Epithelial cell of proximal tubule (primary cell): Measurements from ENCODE around the gene INTS1. TPM values are rescaled to one million over a fixed set of nuclear protein-coding genes. Genes with fewer than 3 reads are reported as not detected.

Experiments used
- DNase-seq: peaks from one replicate; pipeline ENCODE4 v3.0.0-alpha.2; 2011; ENCODE audit warnings: low read depth
- H3K4me3 ChIP-seq: 2 replicates; pipeline ENCODE4 v1.5.1; 2011; ENCODE audit warnings: low read depth, mild to moderate bottlenecking, low read length
- total RNA-seq: library from RNA; depleted of rRNA; stranded (reverse); fragments of >200 nt; gene quantifications from 2 replicates; pipeline ENCODE4 v1.2.3, GENCODE V29; 2015
- TF ChIP-seq, protein P1 (sequence below): conservative IDR thresholded peaks from 2 replicates; pipeline ENCODE4 v1.5.1; 2012; ENCODE audit warnings: low read depth, mild to moderate bottlenecking, low read length

The INTS1 gene
- total RNA-seq, 1 donor from 2014 or later, result 88.2 TPM

DNA sequence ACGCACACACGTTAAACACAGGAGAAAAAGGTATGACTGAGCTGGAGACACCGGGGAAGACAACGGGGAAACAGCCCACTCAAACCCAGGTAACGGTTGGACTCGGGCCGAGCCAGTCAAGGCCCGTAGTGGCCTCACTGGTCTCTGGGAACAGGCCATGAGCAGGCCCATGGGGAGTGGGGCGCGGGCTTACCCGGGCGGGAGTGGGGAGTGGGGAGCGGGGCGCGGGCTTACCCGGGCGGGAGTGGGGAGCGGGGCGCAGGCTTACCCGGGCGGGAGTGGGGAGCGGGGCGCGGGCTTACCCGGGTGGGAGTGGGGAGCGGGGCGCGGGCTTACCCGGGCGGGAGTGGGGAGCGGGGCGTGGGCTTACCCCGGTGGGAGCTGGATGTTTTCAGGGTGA is 11.5 kb downstream of the INTS1 start:
- TF ChIP-seq, protein P1, sequence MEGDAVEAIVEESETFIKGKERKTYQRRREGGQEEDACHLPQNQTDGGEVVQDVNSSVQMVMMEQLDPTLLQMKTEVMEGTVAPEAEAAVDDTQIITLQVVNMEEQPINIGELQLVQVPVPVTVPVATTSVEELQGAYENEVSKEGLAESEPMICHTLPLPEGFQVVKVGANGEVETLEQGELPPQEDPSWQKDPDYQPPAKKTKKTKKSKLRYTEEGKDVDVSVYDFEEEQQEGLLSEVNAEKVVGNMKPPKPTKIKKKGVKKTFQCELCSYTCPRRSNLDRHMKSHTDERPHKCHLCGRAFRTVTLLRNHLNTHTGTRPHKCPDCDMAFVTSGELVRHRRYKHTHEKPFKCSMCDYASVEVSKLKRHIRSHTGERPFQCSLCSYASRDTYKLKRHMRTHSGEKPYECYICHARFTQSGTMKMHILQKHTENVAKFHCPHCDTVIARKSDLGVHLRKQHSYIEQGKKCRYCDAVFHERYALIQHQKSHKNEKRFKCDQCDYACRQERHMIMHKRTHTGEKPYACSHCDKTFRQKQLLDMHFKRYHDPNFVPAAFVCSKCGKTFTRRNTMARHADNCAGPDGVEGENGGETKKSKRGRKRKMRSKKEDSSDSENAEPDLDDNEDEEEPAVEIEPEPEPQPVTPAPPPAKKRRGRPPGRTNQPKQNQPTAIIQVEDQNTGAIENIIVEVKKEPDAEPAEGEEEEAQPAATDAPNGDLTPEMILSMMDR, result no peak
- H3K4me3 ChIP-seq, result no peak overlapping the region
- DNase-seq, result no peak

- no peak overlapping the region for H3K4me3 ChIP-seq
- TF ChIP-seq, protein P1, result no peak
- DNase-seq, result no peak
Observed at GRCh38 chr7:1492221-1492620, 12.0 kb downstream of the INTS1 start.

DNA sequence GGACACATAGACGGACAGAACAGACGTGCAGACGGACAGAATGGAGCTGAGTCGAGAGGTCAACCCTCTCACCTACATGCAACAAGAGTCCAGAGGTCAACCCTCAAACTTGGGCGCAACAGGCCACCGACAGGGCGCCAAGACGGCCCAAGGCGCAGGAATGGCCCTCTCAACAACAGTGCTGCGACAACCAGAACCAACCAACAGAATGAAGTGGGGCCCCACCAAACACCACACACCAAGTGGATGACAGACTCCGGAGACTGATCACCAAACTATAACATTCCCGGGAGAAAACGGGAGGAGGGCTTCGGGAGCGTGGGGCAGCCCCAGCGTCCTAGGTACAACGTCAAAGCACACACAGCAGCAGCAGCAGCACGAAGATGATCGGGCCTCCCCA is 13.4 kb downstream of the INTS1 start:
- TF ChIP-seq, protein P1, result no peak
- no peak for DNase-seq
- H3K4me3 ChIP-seq, result no peak overlapping the region

GRCh38 chr7:1489336-1489735 is 14.9 kb downstream of the INTS1 start:
- TF ChIP-seq, protein P1, result no peak
- no peak overlapping the region for H3K4me3 ChIP-seq
- no peak for DNase-seq

GRCh38 chr7:1488016-1488415 is 16.2 kb downstream of the INTS1 start:
- DNase-seq, result no peak
- TF ChIP-seq, protein P1, result no peak
- no peak overlapping the region for H3K4me3 ChIP-seq

- no peak overlapping the region for H3K4me3 ChIP-seq
- TF ChIP-seq, protein P1, result no peak
- DNase-seq, result no peak
Observed at GRCh38 chr7:1487466-1487865, 16.7 kb downstream of the INTS1 start.

GRCh38 chr7:1486571-1486970 is 17.6 kb downstream of the INTS1 start:
- TF ChIP-seq, protein P1, result no peak
- DNase-seq, result no peak
- H3K4me3 ChIP-seq, result no peak overlapping the region
